ENCODE measurements around the gene ATP6V0E1. TPM values are rescaled to one million over a fixed set of nuclear protein-coding genes. Genes with fewer than 3 reads are reported as not detected.

Gene ATP6V0E1
- total RNA-seq, 2 experiments from 2014 or later, result 31.1 to 31.9 TPM

- H3K36me3 ChIP-seq (ENCODE audit: insufficient read depth, low read length), result no peaks in the 10 kb centered on the region
- no peaks in the 10 kb centered on the region for H3K9me3 ChIP-seq (ENCODE audit: control insufficient read depth in 1 of 2, insufficient read depth in 1 of 2, low read length in 2 of 2)
- no peaks in the 10 kb centered on the region for H3K27me3 ChIP-seq (ENCODE audit: control insufficient read depth in 1 of 2, insufficient read depth in 2 of 2, low read length in 2 of 2)
- Mint-ChIP-seq H3K36me3 (ENCODE audit: low read depth) (peaks cover 24% of the 10 kb centered on the region), H3K9me3 (no peaks in the 10 kb centered on the region), H3K4me3 (peak overlapping the region; percentile 94), H3K27ac (peak overlapping the region; percentile 97), H3K27me3 (no peaks in the 10 kb centered on the region), H3K4me1 (ENCODE audit: low read depth) (peaks cover 49% of the 10 kb centered on the region)
- peak overlapping the region; percentile 56 to 97 for H3K27ac ChIP-seq (ENCODE audit: low read depth in 1 of 2, low read length in 2 of 2)
- intact Hi-C loops (cut with DNase I, micrococcal nuclease), result loop anchor here (2.0 to 10.0 kb wide), 8 partner anchors 18 to 1048 kb away; partner anchors contain the start of genes DUSP1 (in 2 of the 2), CPEB4 (in 1 of the 2), FBXW11 (in 1 of the 2) and STK10 (in 1 of the 2)
- no peak for TF ChIP-seq CTCF (IDR thresholded peaks at IDR 0.05)
- H3K4me3 ChIP-seq (ENCODE audit: low read length), result peak overlapping the region; percentile 69
- H3K4me1 ChIP-seq (ENCODE audit: insufficient read depth, low read length), result peaks cover 25% of the 10 kb centered on the region
- ATAC-seq (ENCODE audit: poor library complexity) (no peak), DNase-seq (no peak)
- ChIA-PET CTCF (no interaction called here), POLR2A (interaction anchor here (0.6 to 1.4 kb wide), 2 partner anchors 20 to 71 kb away, joined by 6 to 12 read pairs; partner anchors contain the start of gene ATP6V0E1)
These were observed 71.6 kb downstream of the ATP6V0E1 start for GRCh38 chr5:173055042-173055721.

- ATAC-seq (ENCODE audit: poor library complexity) (no peak), DNase-seq (peak in 1 of 14 experiments; percentile 25)
- Mint-ChIP-seq H3K36me3 (ENCODE audit: low read depth) (peaks cover 29% of the 10 kb centered on the region), H3K27ac (peak overlapping the region; percentile 97), H3K4me3 (peak overlapping the region; percentile 94), H3K27me3 (no peaks in the 10 kb centered on the region), H3K4me1 (ENCODE audit: low read depth) (peaks cover 53% of the 10 kb centered on the region), H3K9me3 (no peaks in the 10 kb centered on the region)
- H3K9me3 ChIP-seq (ENCODE audit: control insufficient read depth in 1 of 2, insufficient read depth in 1 of 2, low read length in 2 of 2), result no peaks in the 10 kb centered on the region
- no peak for TF ChIP-seq CTCF (IDR thresholded peaks at IDR 0.05)
- ChIA-PET POLR2A (interaction anchor here (1.4 kb wide), 1 partner anchor 72 kb away, joined by 12 read pairs; the partner anchor contains the start of gene ATP6V0E1), CTCF (no interaction called here)
- peaks cover 27% of the 10 kb centered on the region for H3K4me1 ChIP-seq (ENCODE audit: insufficient read depth, low read length)
- peak overlapping the region; percentile 56 to 97 for H3K27ac ChIP-seq (ENCODE audit: low read depth in 1 of 2, low read length in 2 of 2)
- H3K27me3 ChIP-seq (ENCODE audit: control insufficient read depth in 1 of 2, insufficient read depth in 2 of 2, low read length in 2 of 2), result no peaks in the 10 kb centered on the region
- intact Hi-C loops (cut with DNase I, micrococcal nuclease), result loop anchor here (2.0 to 10.0 kb wide), 8 partner anchors 19 to 1048 kb away; partner anchors contain the start of genes DUSP1 (in 2 of the 2), CPEB4 (in 1 of the 2), FBXW11 (in 1 of the 2) and STK10 (in 1 of the 2)
- peak overlapping the region; percentile 69 for H3K4me3 ChIP-seq (ENCODE audit: low read length)
- H3K36me3 ChIP-seq (ENCODE audit: insufficient read depth, low read length), result no peaks in the 10 kb centered on the region
These were observed 72.1 kb downstream of the ATP6V0E1 start for GRCh38 chr5:173055722-173055982.

GRCh38 chr5:173055983-173056782 is 72.6 kb downstream of the ATP6V0E1 start, which contains the start of gene CREBRF:
Gene CREBRF, plus strand, starts transcription at chr5:173056352. Its CDS starts 24,424 bp downstream, at chr5:173080776.
- Mint-ChIP-seq H3K36me3 (ENCODE audit: low read depth) (peaks cover 34% of the 10 kb centered on the region), H3K4me3 (peak within 1 kb of the TSS; percentile 98), H3K27ac (peak within 1 kb of the TSS; percentile 97), H3K27me3 (no peaks in the 10 kb centered on the region), H3K4me1 (ENCODE audit: low read depth) (peaks cover 59% of the 10 kb centered on the region), H3K9me3 (no peaks in the 10 kb centered on the region)
- ChIA-PET POLR2A (interaction anchor here (0.6 to 3.6 kb wide), 16 partner anchors 9 to 1050 kb away, joined by 3 to 87 read pairs (median 10); partner anchors contain the start of genes ATP6V0E1, BNIP1, DUSP1 and FBXW11), CTCF (interaction anchor here (1.0 to 1.8 kb wide), 4 partner anchors 72 to 97 kb away, joined by 3 to 14 read pairs (median 6); partner anchors contain the start of genes ATP6V0E1, BNIP1 and RPL26L1)
- TF ChIP-seq CTCF (IDR thresholded peaks at IDR 0.05), result no peak
- H3K9me3 ChIP-seq (ENCODE audit: control insufficient read depth in 1 of 2, insufficient read depth in 1 of 2, low read length in 2 of 2), result no peaks in the 10 kb centered on the region
- DNase-seq (peak; percentile 96 to 99 (median 98)), ATAC-seq (ENCODE audit: poor library complexity) (peak; percentile 62)
- H3K4me1 ChIP-seq (ENCODE audit: insufficient read depth, low read length), result peaks cover 27% of the 10 kb centered on the region
- peak within 1 kb of the TSS; percentile 69 for H3K4me3 ChIP-seq (ENCODE audit: low read length)
- intact Hi-C loops (cut with DNase I, micrococcal nuclease), result loop anchor here (1.0 to 10.0 kb wide), 11 partner anchors 19 to 1049 kb away; partner anchors contain the start of genes BNIP1 (in 2 of the 2), DUSP1 (in 2 of the 2), CPEB4 (in 1 of the 2) and FBXW11 (in 1 of the 2)
- peak within 1 kb of the TSS; percentile 91 to 97 for H3K27ac ChIP-seq (ENCODE audit: low read depth in 1 of 2, low read length in 2 of 2)
- H3K36me3 ChIP-seq (ENCODE audit: insufficient read depth, low read length), result no peaks in the 10 kb centered on the region
- no peaks in the 10 kb centered on the region for H3K27me3 ChIP-seq (ENCODE audit: control insufficient read depth in 1 of 2, insufficient read depth in 2 of 2, low read length in 2 of 2)

Data from CD4-positive, alpha-beta T cell (primary cell).